Activated CD4-positive, alpha-beta memory T cell treated with anti-CD3 and anti-CD28 coated beads, Interleukin-2, amount 10 ng/mL, durations not matched to agents 7 days and 5 days (primary cell): ENCODE results near the gene MINDY4. TPM values are rescaled to one million over a fixed set of nuclear protein-coding genes. Genes with fewer than 3 reads are reported as not detected.

Experiments
- CTCF ChIA-PET: fragments of 350-600 bp; sonication (Branson Sonifier 250); formaldehyde crosslinking; loops from one replicate; lab custom pipeline; 2021; ENCODE audit warnings: antibody characterized with exemption, inconsistent platforms; lab: Charles Lee
- POLR2A ChIA-PET: fragments of 350-600 bp; sonication (Branson Sonifier 250); formaldehyde crosslinking; loops from one replicate; lab custom pipeline; 2021; ENCODE audit warnings: antibody characterized with exemption; lab: Charles Lee
- DNase-seq: peaks from one replicate; pipeline ENCODE4 v3.0.0-alpha.2; 2020
- H3K27ac Mint-ChIP-seq: one replicate; pipeline ENCODE4 v1.8.0; 2021; ENCODE audit warnings: mild to moderate bottlenecking, mixed read lengths
- H3K27me3 Mint-ChIP-seq: one replicate; pipeline ENCODE4 v1.8.0; 2021; ENCODE audit warnings: mixed read lengths
- H3K36me3 Mint-ChIP-seq: one replicate; pipeline ENCODE4 v1.8.0; 2021; ENCODE audit warnings: low read depth, mixed read lengths
- H3K4me1 Mint-ChIP-seq: one replicate; pipeline ENCODE4 v1.8.0; 2021; ENCODE audit warnings: mixed read lengths
- H3K4me3 Mint-ChIP-seq: one replicate; pipeline ENCODE4 v1.8.0; 2021; ENCODE audit warnings: mild to moderate bottlenecking, mixed read lengths
- H3K9me3 Mint-ChIP-seq: one replicate; pipeline ENCODE4 v1.8.0; 2021; ENCODE audit warnings: mixed read lengths
- total RNA-seq, 2 experiments: library from RNA; stranded (reverse); gene quantifications; one replicate each; pipeline ENCODE4 v1.2.3, GENCODE V29; 2021

MINDY4 gene
- total RNA-seq, 2 experiments from 2014 or later: 1.5 TPM

DNA sequence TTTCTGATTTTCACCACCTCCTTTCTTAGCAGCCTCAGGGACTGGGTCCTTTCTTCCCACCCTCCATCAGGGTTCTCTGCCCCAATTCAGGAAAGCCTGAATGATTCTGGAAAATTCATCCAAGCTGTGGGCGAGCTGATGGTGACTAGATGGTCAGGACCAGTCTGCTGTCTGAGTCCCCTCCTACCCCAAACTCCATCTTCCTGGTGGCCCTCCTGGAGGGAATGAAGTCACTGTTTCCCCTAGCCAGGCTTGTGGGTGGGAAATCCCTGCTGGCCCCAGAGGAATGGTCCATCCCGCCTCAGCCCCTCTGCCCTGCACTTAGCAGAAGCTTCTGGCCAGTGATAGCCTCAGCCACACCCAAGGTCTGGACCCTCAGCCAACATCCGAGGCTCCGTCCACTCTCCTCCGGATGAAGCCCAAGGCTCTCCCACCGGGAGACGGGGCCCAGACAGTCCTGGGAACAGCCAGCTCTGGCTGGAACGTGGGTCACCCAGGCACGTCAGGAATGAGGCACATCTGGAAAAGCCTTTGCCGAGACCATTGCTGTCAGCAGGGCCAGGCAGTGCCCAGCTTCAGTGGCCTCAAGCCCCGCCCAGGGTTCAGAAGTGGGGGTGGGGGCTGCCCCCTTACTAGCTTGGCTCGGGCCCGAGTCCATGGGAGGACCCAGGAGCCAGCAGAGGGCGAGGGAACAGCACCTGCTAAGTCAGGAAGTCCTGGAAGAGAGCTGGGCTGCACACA lies 136.5 kb downstream of the MINDY4 start:
- CTCF ChIA-PET: no interaction called here
- no peak for DNase-seq
- Mint-ChIP-seq H3K4me3 (no peak overlapping the region), H3K4me1 (no peaks in the 10 kb centered on the region), H3K27me3 (peaks cover 2% of the 10 kb centered on the region), H3K27ac (no peak overlapping the region), H3K36me3 (no peaks in the 10 kb centered on the region), H3K9me3 (no peaks in the 10 kb centered on the region)
- POLR2A ChIA-PET: no interaction called here

DNA sequence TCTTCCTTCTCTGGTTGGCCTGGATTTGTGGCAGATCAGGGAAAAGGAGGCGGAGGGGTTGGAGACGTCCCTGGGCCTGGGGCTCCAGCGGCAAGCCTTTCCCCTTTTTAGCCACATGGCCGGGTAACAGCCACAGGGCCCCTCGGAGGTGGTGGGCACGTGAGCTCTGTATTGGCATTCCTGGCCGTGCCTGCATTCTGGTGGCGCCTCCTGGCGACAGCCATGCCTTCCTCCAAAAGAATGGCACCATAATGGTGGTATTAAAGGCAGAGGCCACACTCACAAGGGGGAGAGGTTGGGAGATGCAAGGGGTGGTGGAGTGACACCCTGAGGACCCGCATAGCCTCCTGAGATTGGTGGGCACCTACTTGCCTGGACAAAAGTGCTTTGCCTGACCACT lies 137.5 kb downstream of the MINDY4 start:
- no peak for DNase-seq
- CTCF ChIA-PET: no interaction called here
- Mint-ChIP-seq H3K27me3 (peaks cover 2% of the 10 kb centered on the region), H3K27ac (no peak overlapping the region), H3K9me3 (no peaks in the 10 kb centered on the region), H3K36me3 (no peaks in the 10 kb centered on the region), H3K4me1 (no peaks in the 10 kb centered on the region), H3K4me3 (no peak overlapping the region)
- POLR2A ChIA-PET: no interaction called here

DNA sequence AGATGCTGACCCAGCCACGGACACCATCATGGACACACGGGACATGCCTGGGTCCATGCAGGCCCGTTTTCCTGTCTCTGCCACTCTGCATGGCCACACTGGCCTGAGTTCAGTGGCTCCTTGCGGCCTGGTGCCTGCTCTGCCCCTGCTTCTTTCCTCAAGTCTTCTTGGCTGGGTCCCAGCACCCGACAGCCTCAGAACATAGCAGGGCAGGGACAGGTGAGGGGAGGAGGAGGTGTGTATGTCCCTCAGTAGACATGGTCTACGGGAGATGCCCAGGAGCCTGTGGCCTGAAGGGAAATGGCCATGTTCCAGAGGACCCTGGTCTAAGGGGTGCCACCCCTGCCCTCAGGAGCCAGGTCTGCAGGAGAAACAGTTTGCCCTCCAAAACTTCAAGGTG lies 138.2 kb downstream of the MINDY4 start:
- ChIA-PET POLR2A (no interaction called here), CTCF (no interaction called here)
- no peak overlapping the region for H3K4me3 Mint-ChIP-seq
- DNase-seq: no peak
- peaks cover 2% of the 10 kb centered on the region for H3K27me3 Mint-ChIP-seq
- H3K9me3 Mint-ChIP-seq: no peaks in the 10 kb centered on the region
- H3K4me1 Mint-ChIP-seq: no peaks in the 10 kb centered on the region
- H3K36me3 Mint-ChIP-seq: no peaks in the 10 kb centered on the region
- no peak overlapping the region for H3K27ac Mint-ChIP-seq

DNA sequence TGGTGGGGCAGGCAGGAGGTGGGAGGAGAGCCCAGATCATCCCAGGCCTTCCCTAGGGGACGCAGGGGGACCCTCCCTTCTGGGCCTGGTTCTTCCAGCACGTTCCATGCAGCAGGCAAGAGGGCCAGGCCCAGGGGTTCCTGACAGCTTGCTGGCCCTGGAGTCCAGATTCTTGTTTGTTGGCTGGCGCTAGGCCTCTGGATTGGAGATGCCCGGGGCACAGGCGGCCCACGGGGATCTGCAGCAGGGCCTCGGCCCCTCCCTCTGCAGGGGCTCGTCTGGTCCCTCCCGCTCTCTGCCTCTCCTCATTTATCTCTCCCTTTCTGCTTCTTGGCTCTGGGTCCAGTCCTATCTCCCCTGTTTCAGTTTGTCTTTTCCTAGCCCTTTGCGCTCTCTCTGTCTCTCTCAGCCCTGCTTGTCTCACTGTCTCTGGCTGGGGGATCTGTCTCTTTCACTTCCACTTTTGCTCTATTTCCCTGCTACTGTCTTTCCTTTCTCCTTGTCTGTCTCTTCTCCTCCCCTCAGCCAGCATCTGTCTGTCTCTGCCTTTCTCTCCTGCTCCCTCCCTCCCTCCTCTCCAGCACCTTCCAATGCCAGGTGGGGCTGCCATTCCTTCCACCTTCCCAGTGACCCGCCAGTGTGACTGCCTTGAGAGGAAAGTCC lies 139.3 kb downstream of the MINDY4 start:
- Mint-ChIP-seq H3K27ac (no peak overlapping the region), H3K27me3 (peaks cover 2% of the 10 kb centered on the region), H3K9me3 (no peaks in the 10 kb centered on the region), H3K4me3 (no peak overlapping the region), H3K36me3 (no peaks in the 10 kb centered on the region), H3K4me1 (peaks cover 2% of the 10 kb centered on the region)
- ChIA-PET CTCF (no interaction called here), POLR2A (no interaction called here)
- DNase-seq: no peak

DNA sequence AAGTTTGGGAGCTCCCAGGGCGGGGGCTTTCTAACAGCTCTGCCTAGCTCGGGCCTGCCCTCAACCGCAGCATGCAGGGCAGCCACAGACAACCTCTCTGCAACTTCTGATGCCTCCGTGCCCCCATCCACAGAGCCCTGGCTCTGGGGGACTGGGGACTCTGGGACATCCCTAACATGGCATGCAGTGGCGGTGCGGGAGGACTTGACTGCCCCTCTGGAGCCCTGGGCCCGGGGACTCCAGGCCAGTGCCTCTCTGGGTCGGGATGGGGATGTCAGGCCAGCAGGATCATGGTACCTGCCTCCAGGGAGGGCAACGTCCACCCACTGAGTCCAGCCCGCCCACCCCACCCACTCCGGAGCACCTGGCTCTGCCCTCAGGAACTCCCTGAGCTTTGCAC lies 139.9 kb downstream of the MINDY4 start:
- no peak for DNase-seq
- Mint-ChIP-seq H3K36me3 (no peaks in the 10 kb centered on the region), H3K4me3 (no peak overlapping the region), H3K27ac (no peak overlapping the region), H3K4me1 (peaks cover 2% of the 10 kb centered on the region), H3K9me3 (no peaks in the 10 kb centered on the region), H3K27me3 (peaks cover 2% of the 10 kb centered on the region)
- CTCF ChIA-PET: no interaction called here
- POLR2A ChIA-PET: no interaction called here

DNA sequence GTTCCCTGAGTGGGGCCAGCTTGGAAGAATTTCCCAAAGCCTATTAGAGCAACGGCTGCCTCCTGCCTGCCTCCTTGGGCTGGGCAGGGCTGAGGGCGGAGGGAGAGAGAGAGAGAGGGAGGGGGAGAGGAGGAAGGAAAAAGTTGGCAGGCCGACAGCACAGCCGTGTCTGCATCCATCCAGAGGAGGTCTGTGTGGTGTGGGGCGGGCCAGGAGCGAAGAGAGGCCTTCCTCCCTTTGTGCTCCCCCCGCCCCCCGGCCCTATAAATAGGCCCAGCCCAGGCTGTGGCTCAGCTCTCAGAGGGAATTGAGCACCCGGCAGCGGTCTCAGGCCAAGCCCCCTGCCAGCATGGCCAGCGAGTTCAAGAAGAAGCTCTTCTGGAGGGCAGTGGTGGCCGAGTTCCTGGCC lies 140.3 kb downstream of the MINDY4 start, which contains the start of gene AQP1:
AQP1 (plus strand) TSS at position 293 of the 409 bp plus-strand sequence; CDS start at position 350, 57 bp downstream.
- no peak for DNase-seq
- ChIA-PET CTCF (no interaction called here), POLR2A (no interaction called here)
- Mint-ChIP-seq H3K4me1 (peaks cover 2% of the 10 kb centered on the region), H3K27ac (no peak within 1 kb of the TSS), H3K36me3 (no peaks in the 10 kb centered on the region), H3K4me3 (no peak within 1 kb of the TSS), H3K27me3 (peaks cover 2% of the 10 kb centered on the region), H3K9me3 (no peaks in the 10 kb centered on the region)

DNA sequence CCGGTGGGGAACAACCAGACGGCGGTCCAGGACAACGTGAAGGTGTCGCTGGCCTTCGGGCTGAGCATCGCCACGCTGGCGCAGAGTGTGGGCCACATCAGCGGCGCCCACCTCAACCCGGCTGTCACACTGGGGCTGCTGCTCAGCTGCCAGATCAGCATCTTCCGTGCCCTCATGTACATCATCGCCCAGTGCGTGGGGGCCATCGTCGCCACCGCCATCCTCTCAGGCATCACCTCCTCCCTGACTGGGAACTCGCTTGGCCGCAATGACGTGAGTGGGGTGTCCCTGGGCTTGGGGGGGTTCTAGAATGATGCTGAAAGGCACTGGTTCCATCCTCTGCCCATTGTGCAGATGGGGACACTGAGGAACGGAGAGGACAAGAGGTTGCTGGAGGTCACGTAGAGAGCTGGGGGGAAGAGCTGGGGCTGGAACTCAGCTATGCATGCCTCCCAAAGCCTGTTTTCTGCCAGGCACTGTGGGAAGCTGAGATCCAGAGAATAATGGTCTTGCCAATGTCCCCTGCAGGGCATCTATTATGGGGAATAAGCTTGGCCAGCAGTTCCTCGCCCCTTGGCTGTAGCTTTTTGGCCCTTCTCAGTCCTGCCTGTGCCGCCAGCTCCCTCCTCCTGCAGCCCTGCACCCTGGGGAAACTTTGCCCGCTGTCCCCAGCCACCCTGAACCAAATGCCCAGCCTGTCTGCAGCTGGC lies 141.0 kb downstream of the MINDY4 start:
- no peaks in the 10 kb centered on the region for H3K36me3 Mint-ChIP-seq
- H3K9me3 Mint-ChIP-seq: no peaks in the 10 kb centered on the region
- DNase-seq: no peak
- peaks cover 2% of the 10 kb centered on the region for H3K4me1 Mint-ChIP-seq
- CTCF ChIA-PET: interaction anchor here (1.3 kb wide), 1 partner anchor 27 kb away, joined by 4 read pairs; no protein-coding TSS in a partner anchor
- POLR2A ChIA-PET: no interaction called here
- no peak overlapping the region for H3K4me3 Mint-ChIP-seq
- peaks cover 2% of the 10 kb centered on the region for H3K27me3 Mint-ChIP-seq
- H3K27ac Mint-ChIP-seq: no peak overlapping the region

DNA sequence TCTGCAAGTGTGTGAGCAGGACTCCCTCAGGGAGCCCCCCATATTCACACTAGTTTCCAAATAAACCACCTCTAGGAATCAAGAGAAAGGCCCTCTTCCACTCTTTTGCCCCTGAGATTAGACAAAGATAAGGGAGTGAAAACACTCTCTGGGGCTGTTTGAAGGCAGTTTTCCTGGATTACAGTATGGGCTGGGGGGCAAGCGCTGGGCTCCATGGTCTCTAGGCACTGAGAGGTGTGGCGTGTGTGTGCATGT lies 141.4 kb downstream of the MINDY4 start:
- Mint-ChIP-seq H3K4me3 (no peak overlapping the region), H3K27me3 (peaks cover 2% of the 10 kb centered on the region), H3K27ac (no peak overlapping the region), H3K9me3 (no peaks in the 10 kb centered on the region), H3K36me3 (no peaks in the 10 kb centered on the region), H3K4me1 (peaks cover 2% of the 10 kb centered on the region)
- ChIA-PET POLR2A (no interaction called here), CTCF (interaction anchor here (1.3 kb wide), 1 partner anchor 26 kb away, joined by 4 read pairs; no protein-coding TSS in a partner anchor)
- DNase-seq: no peak

DNA sequence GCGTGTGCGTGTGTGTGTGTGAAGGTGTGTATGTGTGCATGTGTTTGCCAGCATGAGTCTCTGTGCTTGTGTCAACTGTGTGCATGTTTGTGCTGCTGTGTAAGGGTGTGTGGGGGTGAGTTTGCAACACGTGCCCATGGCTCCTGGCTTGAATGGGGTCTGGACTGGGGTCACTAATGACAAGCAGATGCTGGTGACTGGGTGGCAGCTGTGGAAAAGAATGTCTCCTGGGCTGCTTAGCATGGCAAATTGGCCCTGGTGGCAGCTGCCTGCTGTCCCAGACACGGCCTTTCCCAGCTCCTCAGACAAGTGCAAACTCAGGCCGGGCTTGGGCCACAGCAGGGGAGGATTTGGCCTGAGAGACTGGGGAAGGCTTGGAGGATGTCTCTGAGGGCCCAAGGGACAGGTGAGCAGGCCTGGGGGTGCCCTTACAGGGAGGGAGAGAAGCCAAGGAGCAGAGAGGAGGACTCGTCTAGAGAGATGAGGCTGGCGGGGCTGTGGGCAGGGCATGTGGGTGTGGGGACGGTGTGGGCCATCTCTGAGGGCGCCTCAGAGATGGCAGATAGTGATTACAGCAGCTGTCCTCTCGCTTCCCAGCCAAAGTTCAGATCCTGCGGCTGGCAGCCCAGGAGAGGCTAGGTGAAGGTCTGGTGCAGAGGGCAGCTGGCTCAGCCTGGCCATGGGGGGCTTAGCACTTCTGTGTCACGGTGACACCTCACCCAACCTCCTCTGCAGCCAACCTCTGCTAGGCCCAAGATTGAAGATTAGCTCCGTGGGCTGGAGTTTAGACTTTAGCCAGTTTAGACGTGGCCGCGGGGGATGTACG lies 142.0 kb downstream of the MINDY4 start:
- Mint-ChIP-seq H3K27me3 (peaks cover 2% of the 10 kb centered on the region), H3K27ac (no peak overlapping the region), H3K9me3 (no peaks in the 10 kb centered on the region), H3K36me3 (no peaks in the 10 kb centered on the region), H3K4me3 (no peak overlapping the region), H3K4me1 (peaks cover 2% of the 10 kb centered on the region)
- ChIA-PET POLR2A (no interaction called here), CTCF (interaction anchor here (1.3 kb wide), 1 partner anchor 25 kb away, joined by 4 read pairs; no protein-coding TSS in a partner anchor)
- no peak for DNase-seq

DNA sequence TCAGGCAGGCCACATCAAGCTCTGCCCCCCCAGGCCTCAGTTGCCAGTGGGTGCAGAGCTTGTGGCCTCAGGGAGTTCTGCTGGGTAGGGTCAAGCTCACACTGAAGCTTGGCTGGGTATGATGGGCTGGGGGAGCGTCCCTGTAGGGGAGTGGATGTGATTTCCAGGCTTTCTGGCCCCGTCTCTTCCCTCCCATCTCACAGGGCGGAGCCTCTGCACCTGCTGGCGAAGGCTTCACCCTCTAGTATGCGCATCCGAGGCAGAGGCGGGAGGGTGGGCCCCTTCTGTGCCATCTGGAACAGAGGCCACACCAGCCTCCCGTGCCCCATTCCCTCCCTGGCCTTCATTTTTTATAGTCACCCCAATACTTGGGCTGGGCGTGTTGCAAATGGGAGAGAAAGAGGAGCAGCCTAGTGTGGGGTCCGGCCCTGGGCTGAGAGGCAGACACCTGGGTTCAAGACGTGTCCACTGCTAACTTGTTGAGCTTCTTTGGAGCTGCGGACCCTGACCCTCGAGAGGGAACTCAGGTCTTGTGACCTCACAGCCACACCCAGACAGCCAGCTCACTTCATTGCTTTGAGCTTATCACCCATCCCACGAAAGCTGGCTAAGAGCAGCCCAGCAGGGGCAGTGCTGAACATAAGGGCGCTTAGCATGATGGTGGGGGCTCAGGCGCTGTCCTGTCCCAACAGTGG lies 142.8 kb downstream of the MINDY4 start:
- Mint-ChIP-seq H3K27me3 (peaks cover 2% of the 10 kb centered on the region), H3K27ac (no peak overlapping the region), H3K4me1 (peaks cover 2% of the 10 kb centered on the region), H3K9me3 (no peaks in the 10 kb centered on the region), H3K4me3 (no peak overlapping the region), H3K36me3 (no peaks in the 10 kb centered on the region)
- POLR2A ChIA-PET: no interaction called here
- no peak for DNase-seq
- CTCF ChIA-PET: no interaction called here

DNA sequence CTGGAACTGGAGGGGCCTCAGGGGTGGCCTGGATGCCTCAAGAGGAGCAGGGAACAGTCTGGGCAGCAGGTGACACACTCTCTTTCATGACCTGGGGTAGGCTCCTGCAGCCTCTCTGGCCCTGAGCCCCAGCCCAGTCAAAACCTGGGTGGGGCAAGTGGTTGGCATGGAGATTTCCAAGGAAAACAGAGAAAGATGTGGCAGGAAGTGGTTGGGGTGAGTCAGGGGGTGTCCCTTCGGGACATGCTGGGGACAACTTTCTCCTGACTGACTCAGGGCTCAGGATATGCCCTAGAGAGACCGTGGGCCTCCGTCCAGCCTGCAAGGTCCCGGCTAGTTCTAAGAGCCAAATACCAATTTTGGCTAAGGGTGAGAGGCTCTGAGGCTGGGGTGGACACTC lies 143.4 kb downstream of the MINDY4 start:
- ChIA-PET CTCF (no interaction called here), POLR2A (no interaction called here)
- no peak for DNase-seq
- peaks cover 2% of the 10 kb centered on the region for H3K27me3 Mint-ChIP-seq
- H3K27ac Mint-ChIP-seq: no peak overlapping the region
- no peak overlapping the region for H3K4me3 Mint-ChIP-seq
- H3K36me3 Mint-ChIP-seq: no peaks in the 10 kb centered on the region
- no peaks in the 10 kb centered on the region for H3K9me3 Mint-ChIP-seq
- peaks cover 2% of the 10 kb centered on the region for H3K4me1 Mint-ChIP-seq

DNA sequence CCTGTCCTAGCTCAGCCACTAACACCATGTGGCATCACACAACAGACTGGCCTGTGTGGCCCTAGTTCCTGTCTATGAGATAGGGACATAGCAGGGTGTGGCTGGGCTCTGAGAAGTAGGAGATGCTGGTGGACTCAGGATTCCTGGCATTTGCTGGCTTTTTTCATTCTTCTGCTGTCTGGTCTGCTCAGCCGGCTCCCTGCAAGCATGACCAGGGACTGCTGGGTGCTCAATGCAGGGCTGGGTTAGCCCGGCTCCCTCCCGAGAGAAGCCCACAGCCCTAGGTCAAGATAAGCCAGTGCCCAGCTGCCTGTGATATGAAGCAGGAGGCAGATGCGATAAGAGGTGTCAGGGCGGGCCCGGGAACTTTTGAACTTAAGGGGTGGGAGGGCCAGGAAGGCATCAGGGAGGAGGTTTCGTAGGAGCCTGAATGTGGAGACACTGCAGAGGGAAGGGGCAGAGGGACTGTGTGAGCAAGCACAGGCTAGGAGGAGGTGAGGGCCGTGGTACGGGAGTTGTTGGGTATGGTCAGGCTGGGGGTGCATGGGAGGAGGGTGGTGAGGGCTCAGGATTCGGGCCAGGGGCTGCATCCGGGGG lies 143.9 kb downstream of the MINDY4 start:
- Mint-ChIP-seq H3K27ac (no peak overlapping the region), H3K9me3 (no peaks in the 10 kb centered on the region), H3K4me1 (peaks cover 2% of the 10 kb centered on the region), H3K27me3 (peaks cover 2% of the 10 kb centered on the region), H3K4me3 (no peak overlapping the region), H3K36me3 (no peaks in the 10 kb centered on the region)
- ChIA-PET POLR2A (no interaction called here), CTCF (no interaction called here)
- no peak for DNase-seq
